K562 (cell line): Measurements from ENCODE around the gene NEUROD4. TPM values are rescaled to one million over a fixed set of nuclear protein-coding genes. Genes with fewer than 3 reads are reported as not detected.

Experiments used
- ATAC-seq: fragments of 200-7000 bp; cut with Tn5 transposase; 3 replicates; pipeline ENCODE4 v1.9.1; 2020; ENCODE audit warnings: moderate library complexity
- BruUV-seq: library from RNA; stranded (reverse); fragments of 400-500 nt; replicated peaks from 2 replicates; lab custom pipeline; 2021; lab: Mats Ljungman, UMichigan
- CTCF ChIA-PET: fragments of 300-600 bp; formaldehyde crosslinking; extraction: SDS; loops from one replicate; lab custom pipeline; 2021; ENCODE audit warnings: low intra/inter-chr PET ratio; lab: Yijun Ruan, JAX
- POLR2A ChIA-PET: fragments of 300-600, 350-650 bp; sonication (Branson Sonifier 250); formaldehyde crosslinking; extraction: SDS; loops from one replicate; lab custom pipeline; 2021; ENCODE audit warnings: antibody characterized with exemption, inconsistent platforms; lab: Yijun Ruan, JAX
- DNase-seq, 4 experiments: peaks; one replicate each; pipeline versions ENCODE4 v3.0.0 to v3.0.0-alpha.2; 2011 to 2018; ENCODE audit warnings: low spot score in 3 of 4, mixed read lengths in 3 of 4; ENCODE audit errors: extremely low read depth in 1 of 4
- FAIRE-seq: peaks from 2 replicates; lab custom pipeline; 2011; peaks lifted over from hg19 to GRCh38; lab: Jason Lieb, UNC
- H2AFZ ChIP-seq: 2 replicates; pipeline ENCODE4 v1.6.0; 2011; ENCODE audit warnings: low read depth, low read length, control low read depth, inconsistent platforms
- H3K27ac ChIP-seq: fragments of 200-600 bp; 3 replicates; pipeline ENCODE4 v1.8.0; 2011; ENCODE audit warnings: low read depth, mild to moderate bottlenecking, control low read depth, inconsistent platforms, low read length, moderate library complexity, mixed read lengths; ENCODE audit errors: extremely low read depth
- H3K27me3 ChIP-seq, 2 experiments: fragments of 300-600 bp in 1 of 2; 2 replicates in 1 of 2; 3 replicates in 1 of 2; pipeline versions ENCODE4 v1.6.0 to v1.8.0; 2011; ENCODE audit warnings: inconsistent platforms in 2 of 2, low read length in 2 of 2, mild to moderate bottlenecking in 1 of 2, mixed read lengths in 1 of 2, moderate library complexity in 1 of 2; ENCODE audit not compliant: control insufficient read depth in 2 of 2, insufficient read depth in 2 of 2
- H3K36me3 ChIP-seq: fragments of 300-600 bp; 3 replicates; pipeline ENCODE4 v1.8.0; 2011; ENCODE audit warnings: mild to moderate bottlenecking, low read length, inconsistent platforms; ENCODE audit not compliant: control insufficient read depth, insufficient read depth
- H3K4me1 ChIP-seq, 2 experiments: fragments of 200-600 bp in 1 of 2; replicated peaks in 1 of 2; 2 replicates in 1 of 2; 3 replicates in 1 of 2; pipeline versions ENCODE4 v1.5.1 to v1.8.0; 2011; ENCODE audit warnings: inconsistent platforms in 2 of 2, low read length in 2 of 2, mild to moderate bottlenecking in 1 of 2, mixed read lengths in 1 of 2, moderate library complexity in 1 of 2; ENCODE audit not compliant: control insufficient read depth in 2 of 2, insufficient read depth in 2 of 2
- H3K4me2 ChIP-seq: 2 replicates; pipeline ENCODE4 v1.6.1; 2011; ENCODE audit warnings: low read length, control low read depth, inconsistent platforms, mixed read lengths; ENCODE audit not compliant: insufficient read depth
- H3K4me3 ChIP-seq: fragments of 200-600 bp; sonication (generic), shearing (Covaris generic); 2 replicates; pipeline ENCODE4 v1.5.1; 2016; ENCODE audit warnings: control low read depth, inconsistent platforms
- H3K79me2 ChIP-seq: fragments of 200-600 bp; 3 replicates; pipeline ENCODE4 v1.8.0; 2011; ENCODE audit warnings: low read length, inconsistent platforms; ENCODE audit not compliant: control insufficient read depth, insufficient read depth
- H3K9ac ChIP-seq, 2 experiments: 2 replicates each; pipeline versions ENCODE4 v1.6.0 to v1.6.1; 2011; ENCODE audit warnings: low read depth in 2 of 2, low read length in 2 of 2, control low read depth in 1 of 2, inconsistent platforms in 1 of 2, mild to moderate bottlenecking in 1 of 2, mixed read lengths in 1 of 2; ENCODE audit not compliant: insufficient read depth in 1 of 2
- H3K9me1 ChIP-seq: one replicate; pipeline ENCODE4 v1.6.0; 2011; ENCODE audit warnings: inconsistent platforms, mild to moderate bottlenecking, low read length, moderate library complexity; ENCODE audit not compliant: control insufficient read depth, insufficient read depth
- H3K9me3 ChIP-seq: replicated peaks from 2 replicates; pipeline ENCODE4 v1.5.1; 2011; ENCODE audit warnings: low read depth, low read length, inconsistent platforms; ENCODE audit not compliant: control insufficient read depth, insufficient read depth
- H4K20me1 ChIP-seq: replicated peaks from 2 replicates; pipeline ENCODE4 v1.6.1; 2011; ENCODE audit warnings: low read length, inconsistent platforms, mixed read lengths; ENCODE audit not compliant: control insufficient read depth, insufficient read depth
- CBX2 ChIP-seq: fragments of 200-600 bp; sonication (generic); IDR thresholded peaks from one replicate; pipeline ENCODE4 v1.6.1; 2012; ENCODE audit warnings: mild to moderate bottlenecking, low read length, inconsistent platforms; ENCODE audit not compliant: insufficient read depth, poor library complexity, severe bottlenecking
- CBX8 ChIP-seq: fragments of 200-600 bp; sonication (generic); IDR thresholded peaks from 2 replicates; pipeline ENCODE4 v1.6.1; 2012; ENCODE audit warnings: borderline replicate concordance, mixed run types, low read depth, mild to moderate bottlenecking, moderate library complexity, mixed read lengths, low read length, control low read depth, inconsistent platforms; ENCODE audit not compliant: poor library complexity, severe bottlenecking; ENCODE audit errors: extremely low read depth
- DEAF1 ChIP-seq: fragments of 450-650 bp; formaldehyde crosslinking; IDR thresholded peaks from 2 replicates; pipeline ENCODE4 v1.4.0; 2020; ENCODE audit warnings: mild to moderate bottlenecking, moderate library complexity
- HLTF ChIP-seq: fragments of 450-650 bp; IDR thresholded peaks from 2 replicates; pipeline ENCODE4 v1.6.1; 2016
- LCOR ChIP-seq: sonication (generic); formaldehyde crosslinking; IDR thresholded peaks from 2 replicates; pipeline ENCODE4 v1.8.0; 2022; ENCODE audit warnings: mild to moderate bottlenecking, missing genetic modification reagents
- REST ChIP-seq, 2 experiments: fragments of 450-650 bp; formaldehyde crosslinking in 1 of 2; IDR thresholded peaks; 2 replicates each; pipeline versions ENCODE4 v1.4.0 to v1.6.1; 2014 to 2020; ENCODE audit warnings: mild to moderate bottlenecking in 2 of 2, borderline replicate concordance in 1 of 2, low read depth in 1 of 2
- SMARCA5 ChIP-seq: fragments of 450-650 bp; IDR thresholded peaks from 2 replicates; pipeline ENCODE4 v1.6.1; 2016
- TAF7 ChIP-seq: fragments of 450-650 bp; IDR thresholded peaks from 2 replicates; pipeline ENCODE4 v1.6.1; 2016; ENCODE audit warnings: missing genetic modification characterization, missing compliant biosample characterization
- USF1 ChIP-seq: sonication (generic); formaldehyde crosslinking; IDR thresholded peaks from 2 replicates; pipeline ENCODE4 v1.9.0; 2022; ENCODE audit warnings: mild to moderate bottlenecking, missing genetic modification reagents
- WGBS: fragments of 100-300 bp; shearing (Covaris generic); methylation state at CpG from one replicate; pipeline ENCODE4 v1.1.6; 2016; ENCODE audit warnings: low coverage, mixed read lengths; ENCODE audit not compliant: insufficient coverage; ENCODE audit errors: missing lambda C conversion rate; 5-methylcytosine and 5-hydroxymethylcytosine counted together
- in situ Hi-C: fragments of 300-500 bp; cut with MboI; formaldehyde crosslinking; loops from 4 replicates; pipeline ENCODE4 v1.15.0; 2018; ENCODE audit warnings: inconsistent platforms, mixed read lengths
- intact Hi-C: fragments of 100-400 bp; cut with micrococcal nuclease; formaldehyde crosslinking; loops from 2 replicates; pipeline ENCODE4 v1.14.2; 2022
- polyA plus RNA-seq, 8 experiments: library from polyadenylated mRNA; depleted of rRNA in 4 of 8; stranded (reverse) in 5 of 8; unstranded in 3 of 8; fragments of >200 nt; fragmentation: Nextera tagmentation in 2 of 8; fragmentation: Illumina TruSeq in 1 of 8; extraction: Ambion mirVana in 2 of 8; extraction: Trizol in 1 of 8; gene quantifications; 2 replicates each; pipeline versions ENCODE4 v1.2.1 to v1.2.3, GENCODE V29; 2011 to 2014; ENCODE audit warnings: inconsistent platforms in 1 of 8, missing spikeins in 1 of 8
- total RNA-seq, 7 experiments: library from RNA; depleted of rRNA in 6 of 7; stranded (reverse); fragments of >200 nt in 6 of 7; fragmentation: Illumina TruSeq in 2 of 7; extraction: Trizol in 2 of 7; gene quantifications; 2 replicates each; pipeline versions ENCODE4 v1.2.1 to v1.2.3, GENCODE V29; 2011 to 2021; ENCODE audit warnings: low replicate concordance in 1 of 7

The NEUROD4 gene
- total and polyA plus RNA-seq, 9 of the 15 experiments (the other 6 are each of a cell fraction or from before 2014, with no cell fraction given): not detected

- no peaks in the 10 kb centered on the region for H3K4me1 ChIP-seq
- H3K4me3 ChIP-seq: no peak overlapping the region
- in situ Hi-C loops: loop anchor here (10.0 kb wide), 1 partner anchor 323 kb away; no protein-coding TSS in a partner anchor
- CTCF ChIA-PET: interaction anchor here (1.3 to 6.6 kb wide), 2 partner anchors 74 to 76 kb away, joined by 4 to 97 read pairs; no protein-coding TSS in a partner anchor
- no peak overlapping the region for H3K9ac ChIP-seq
- BruUV-seq: no TSS peak
- no peak overlapping the region for H2AFZ ChIP-seq
- FAIRE-seq (no peak), ATAC-seq (no peak), DNase-seq (no peak)
- H4K20me1 ChIP-seq: no peaks in the 10 kb centered on the region
- H3K27ac ChIP-seq: no peak overlapping the region
- POLR2A ChIA-PET: interaction anchor here (0.8 kb wide), 1 partner anchor 12 kb away, joined by 3 read pairs; no protein-coding TSS in a partner anchor
- H3K27me3 ChIP-seq: peaks cover 0 to 5% of the 10 kb centered on the region in 2 experiments; a peak in 1 of 5 replicates
- no peaks in the 10 kb centered on the region for H3K9me3 ChIP-seq
- no peaks in the 10 kb centered on the region for H3K36me3 ChIP-seq
- no peaks in the 10 kb centered on the region for H3K79me2 ChIP-seq
- H3K4me2 ChIP-seq: no peak overlapping the region
- 6% methylated on average over 8 of the region's 8 CpGs for WGBS
- intact Hi-C loops: loop anchor here (1.0 kb wide), 1 partner anchor 74 kb away; no protein-coding TSS in a partner anchor
- H3K9me1 ChIP-seq: no peaks in the 10 kb centered on the region
- no peak for TF ChIP-seq CBX8
- no peak for TF ChIP-seq HLTF
- no peak for TF ChIP-seq DEAF1 (CRISPR knock-in tag)
- no peak for TF ChIP-seq REST (IDR thresholded peaks at IDR 0.05; ENCODE audit: borderline replicate concordance)
- TF ChIP-seq REST (CRISPR knock-in tag; IDR thresholded peaks at IDR 0.05; ENCODE audit: low read depth): no peak
- no peak for TF ChIP-seq LCOR
- TF ChIP-seq TAF7 (tag): no peak
- TF ChIP-seq SMARCA5: no peak
- no peak for TF ChIP-seq USF1 (CRISPR knock-in tag)
- TF ChIP-seq CBX2: no peak
Observed at GRCh38 chr12:55067701-55068100, 47.9 kb downstream of the NEUROD4 start.
